ENCODE measurements around the gene MELTF. TPM values are rescaled to one million over a fixed set of nuclear protein-coding genes. Genes with fewer than 3 reads are reported as not detected.

Gene MELTF
- total and polyA plus RNA-seq, 9 of the 15 experiments (the other 6 are each of a cell fraction or from before 2014, with no cell fraction given), result 0.35 to 10.5 (median 4.5) TPM

DNA sequence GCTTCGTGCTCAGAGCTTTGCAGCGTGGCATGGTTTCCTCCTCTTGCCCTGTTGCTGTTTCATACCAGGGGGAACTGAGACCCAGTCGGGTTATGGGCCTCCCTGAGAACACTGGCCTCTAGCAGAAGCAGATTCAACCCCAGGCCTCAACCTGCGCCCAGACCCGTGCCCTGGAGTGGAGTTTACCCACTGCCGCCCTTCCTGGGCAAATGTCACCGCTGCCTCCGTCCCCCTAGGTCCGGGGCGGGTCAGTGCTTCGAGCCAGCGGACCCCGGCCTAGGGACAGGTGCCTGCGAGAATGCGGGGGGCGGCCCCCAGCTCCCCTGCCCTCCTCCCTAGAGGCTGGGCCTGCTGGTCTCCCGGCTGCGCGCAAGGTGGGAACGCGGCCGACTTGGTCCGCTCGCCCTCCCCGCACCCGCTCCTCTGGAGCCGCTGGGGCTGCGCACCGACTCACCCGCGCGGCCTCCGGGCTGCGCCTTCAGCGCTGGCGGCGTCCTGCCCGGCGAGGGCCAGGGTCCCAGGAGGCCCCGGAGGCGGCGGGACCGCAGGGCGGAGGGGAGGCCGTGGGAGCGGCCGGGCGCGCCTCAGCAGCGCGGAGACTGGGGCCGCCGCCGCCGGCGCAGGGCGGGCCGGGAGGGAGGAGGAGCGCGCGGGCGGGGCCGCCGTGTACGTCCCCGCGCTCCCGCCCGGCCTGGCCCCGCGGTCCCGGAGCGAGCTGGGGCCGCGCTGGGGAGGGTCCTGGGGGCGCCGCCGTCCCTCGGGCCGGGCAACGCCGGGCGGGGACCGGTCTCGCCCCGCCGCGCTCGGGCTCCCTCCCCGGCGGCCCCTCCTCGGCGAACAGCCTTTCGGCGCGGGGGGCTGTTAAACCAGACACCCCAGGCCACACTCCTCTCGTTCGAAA, 61.1 kb downstream of the MELTF start, which contains the start of gene PIGZ (continued):
- TF ChIP-seq, protein P1, sequence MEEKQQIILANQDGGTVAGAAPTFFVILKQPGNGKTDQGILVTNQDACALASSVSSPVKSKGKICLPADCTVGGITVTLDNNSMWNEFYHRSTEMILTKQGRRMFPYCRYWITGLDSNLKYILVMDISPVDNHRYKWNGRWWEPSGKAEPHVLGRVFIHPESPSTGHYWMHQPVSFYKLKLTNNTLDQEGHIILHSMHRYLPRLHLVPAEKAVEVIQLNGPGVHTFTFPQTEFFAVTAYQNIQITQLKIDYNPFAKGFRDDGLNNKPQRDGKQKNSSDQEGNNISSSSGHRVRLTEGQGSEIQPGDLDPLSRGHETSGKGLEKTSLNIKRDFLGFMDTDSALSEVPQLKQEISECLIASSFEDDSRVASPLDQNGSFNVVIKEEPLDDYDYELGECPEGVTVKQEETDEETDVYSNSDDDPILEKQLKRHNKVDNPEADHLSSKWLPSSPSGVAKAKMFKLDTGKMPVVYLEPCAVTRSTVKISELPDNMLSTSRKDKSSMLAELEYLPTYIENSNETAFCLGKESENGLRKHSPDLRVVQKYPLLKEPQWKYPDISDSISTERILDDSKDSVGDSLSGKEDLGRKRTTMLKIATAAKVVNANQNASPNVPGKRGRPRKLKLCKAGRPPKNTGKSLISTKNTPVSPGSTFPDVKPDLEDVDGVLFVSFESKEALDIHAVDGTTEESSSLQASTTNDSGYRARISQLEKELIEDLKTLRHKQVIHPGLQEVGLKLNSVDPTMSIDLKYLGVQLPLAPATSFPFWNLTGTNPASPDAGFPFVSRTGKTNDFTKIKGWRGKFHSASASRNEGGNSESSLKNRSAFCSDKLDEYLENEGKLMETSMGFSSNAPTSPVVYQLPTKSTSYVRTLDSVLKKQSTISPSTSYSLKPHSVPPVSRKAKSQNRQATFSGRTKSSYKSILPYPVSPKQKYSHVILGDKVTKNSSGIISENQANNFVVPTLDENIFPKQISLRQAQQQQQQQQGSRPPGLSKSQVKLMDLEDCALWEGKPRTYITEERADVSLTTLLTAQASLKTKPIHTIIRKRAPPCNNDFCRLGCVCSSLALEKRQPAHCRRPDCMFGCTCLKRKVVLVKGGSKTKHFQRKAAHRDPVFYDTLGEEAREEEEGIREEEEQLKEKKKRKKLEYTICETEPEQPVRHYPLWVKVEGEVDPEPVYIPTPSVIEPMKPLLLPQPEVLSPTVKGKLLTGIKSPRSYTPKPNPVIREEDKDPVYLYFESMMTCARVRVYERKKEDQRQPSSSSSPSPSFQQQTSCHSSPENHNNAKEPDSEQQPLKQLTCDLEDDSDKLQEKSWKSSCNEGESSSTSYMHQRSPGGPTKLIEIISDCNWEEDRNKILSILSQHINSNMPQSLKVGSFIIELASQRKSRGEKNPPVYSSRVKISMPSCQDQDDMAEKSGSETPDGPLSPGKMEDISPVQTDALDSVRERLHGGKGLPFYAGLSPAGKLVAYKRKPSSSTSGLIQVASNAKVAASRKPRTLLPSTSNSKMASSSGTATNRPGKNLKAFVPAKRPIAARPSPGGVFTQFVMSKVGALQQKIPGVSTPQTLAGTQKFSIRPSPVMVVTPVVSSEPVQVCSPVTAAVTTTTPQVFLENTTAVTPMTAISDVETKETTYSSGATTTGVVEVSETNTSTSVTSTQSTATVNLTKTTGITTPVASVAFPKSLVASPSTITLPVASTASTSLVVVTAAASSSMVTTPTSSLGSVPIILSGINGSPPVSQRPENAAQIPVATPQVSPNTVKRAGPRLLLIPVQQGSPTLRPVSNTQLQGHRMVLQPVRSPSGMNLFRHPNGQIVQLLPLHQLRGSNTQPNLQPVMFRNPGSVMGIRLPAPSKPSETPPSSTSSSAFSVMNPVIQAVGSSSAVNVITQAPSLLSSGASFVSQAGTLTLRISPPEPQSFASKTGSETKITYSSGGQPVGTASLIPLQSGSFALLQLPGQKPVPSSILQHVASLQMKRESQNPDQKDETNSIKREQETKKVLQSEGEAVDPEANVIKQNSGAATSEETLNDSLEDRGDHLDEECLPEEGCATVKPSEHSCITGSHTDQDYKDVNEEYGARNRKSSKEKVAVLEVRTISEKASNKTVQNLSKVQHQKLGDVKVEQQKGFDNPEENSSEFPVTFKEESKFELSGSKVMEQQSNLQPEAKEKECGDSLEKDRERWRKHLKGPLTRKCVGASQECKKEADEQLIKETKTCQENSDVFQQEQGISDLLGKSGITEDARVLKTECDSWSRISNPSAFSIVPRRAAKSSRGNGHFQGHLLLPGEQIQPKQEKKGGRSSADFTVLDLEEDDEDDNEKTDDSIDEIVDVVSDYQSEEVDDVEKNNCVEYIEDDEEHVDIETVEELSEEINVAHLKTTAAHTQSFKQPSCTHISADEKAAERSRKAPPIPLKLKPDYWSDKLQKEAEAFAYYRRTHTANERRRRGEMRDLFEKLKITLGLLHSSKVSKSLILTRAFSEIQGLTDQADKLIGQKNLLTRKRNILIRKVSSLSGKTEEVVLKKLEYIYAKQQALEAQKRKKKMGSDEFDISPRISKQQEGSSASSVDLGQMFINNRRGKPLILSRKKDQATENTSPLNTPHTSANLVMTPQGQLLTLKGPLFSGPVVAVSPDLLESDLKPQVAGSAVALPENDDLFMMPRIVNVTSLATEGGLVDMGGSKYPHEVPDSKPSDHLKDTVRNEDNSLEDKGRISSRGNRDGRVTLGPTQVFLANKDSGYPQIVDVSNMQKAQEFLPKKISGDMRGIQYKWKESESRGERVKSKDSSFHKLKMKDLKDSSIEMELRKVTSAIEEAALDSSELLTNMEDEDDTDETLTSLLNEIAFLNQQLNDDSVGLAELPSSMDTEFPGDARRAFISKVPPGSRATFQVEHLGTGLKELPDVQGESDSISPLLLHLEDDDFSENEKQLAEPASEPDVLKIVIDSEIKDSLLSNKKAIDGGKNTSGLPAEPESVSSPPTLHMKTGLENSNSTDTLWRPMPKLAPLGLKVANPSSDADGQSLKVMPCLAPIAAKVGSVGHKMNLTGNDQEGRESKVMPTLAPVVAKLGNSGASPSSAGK (IDR thresholded peaks at IDR 0.05), result peak; percentile 72
- TF ChIP-seq RNF2 (IDR thresholded peaks at IDR 0.05) (no peak), RBBP5 (IDR thresholded peaks at IDR 0.05; ENCODE audit: borderline replicate concordance, insufficient read depth, low read length, poor library complexity, severe bottlenecking) (peak; percentile 74), MYNN (IDR thresholded peaks at IDR 0.05) (no peak), MYNN (CRISPR knock-in tag; IDR thresholded peaks at IDR 0.05) (no peak), STAT5A (IDR thresholded peaks at IDR 0.05; ENCODE audit: borderline replicate concordance, low read length) (no peak), GTF2E2 (tag; IDR thresholded peaks at IDR 0.05) (no peak), CBX2 (IDR thresholded peaks at IDR 0.05; ENCODE audit: insufficient read depth, low read length, poor library complexity, severe bottlenecking) (no peak), SAFB (IDR thresholded peaks at IDR 0.05; ENCODE audit: borderline replicate concordance, low read depth, low read length) (no peak), POLR2H (tag; IDR thresholded peaks at IDR 0.05; ENCODE audit: low read depth) (peak; percentile 46; the same call in 1 of the 2 replicates), MIER1 (IDR thresholded peaks at IDR 0.05; ENCODE audit: low read depth) (no peak), ZNF121 (CRISPR knock-in tag; conservative IDR thresholded peaks at IDR 0.05) (no peak), TEAD4 (IDR thresholded peaks at IDR 0.05; ENCODE audit: low read length) (no peak), TEAD4 (CRISPR knock-in tag; IDR thresholded peaks at IDR 0.05; ENCODE audit: borderline replicate concordance) (no peak), SIX5 (IDR thresholded peaks at IDR 0.05; ENCODE audit: borderline replicate concordance in 1 of 2, insufficient read depth in 1 of 2, low read depth in 1 of 2, low read length in 2 of 2) (no peak)
- TF ChIP-seq, protein P2, sequence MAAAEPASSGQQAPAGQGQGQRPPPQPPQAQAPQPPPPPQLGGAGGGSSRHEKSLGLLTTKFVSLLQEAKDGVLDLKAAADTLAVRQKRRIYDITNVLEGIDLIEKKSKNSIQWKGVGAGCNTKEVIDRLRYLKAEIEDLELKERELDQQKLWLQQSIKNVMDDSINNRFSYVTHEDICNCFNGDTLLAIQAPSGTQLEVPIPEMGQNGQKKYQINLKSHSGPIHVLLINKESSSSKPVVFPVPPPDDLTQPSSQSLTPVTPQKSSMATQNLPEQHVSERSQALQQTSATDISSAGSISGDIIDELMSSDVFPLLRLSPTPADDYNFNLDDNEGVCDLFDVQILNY (CRISPR knock-in tag; IDR thresholded peaks at IDR 0.05), result no peak

Measured in K562 (cell line).